ENCODE results near the gene SUCLG2. TPM values are rescaled to one million over a fixed set of nuclear protein-coding genes. Genes with fewer than 3 reads are reported as not detected.
A peak's percentile ranks its signal among the peaks of the same experiment; 100 is the strongest.

Gene SUCLG2
- total RNA-seq, 2 experiments from 2014 or later, result 60.0 to 63.1 TPM

- no peak overlapping the region for H3K4me3 Mint-ChIP-seq
- ChIA-PET CTCF (interaction anchor here (0.8 to 1.2 kb wide), 2 partner anchors 11 to 13 kb away, joined by 3 to 5 read pairs; no protein-coding TSS in a partner anchor), POLR2A (no interaction called here)
- peaks cover 43% of the 10 kb centered on the region for H3K36me3 Mint-ChIP-seq (ENCODE audit: low read depth)
- no peaks in the 10 kb centered on the region for H3K9me3 Mint-ChIP-seq
- no peak overlapping the region for H3K27ac Mint-ChIP-seq
- no peaks in the 10 kb centered on the region for H3K4me1 Mint-ChIP-seq
- DNase-seq, result no peak
- no peaks in the 10 kb centered on the region for H3K27me3 Mint-ChIP-seq
Measured at GRCh38 chr3:67507584-67507983, 146.8 kb downstream of the SUCLG2 start.

GRCh38 chr3:67500709-67501108 is 153.7 kb downstream of the SUCLG2 start:
- DNase-seq, result no peak
- ChIA-PET POLR2A (no interaction called here), CTCF (interaction anchor here (1.4 kb wide), 1 partner anchor 30 kb away, joined by 3 read pairs; no protein-coding TSS in a partner anchor)
- Mint-ChIP-seq H3K36me3 (ENCODE audit: low read depth) (peaks cover 32% of the 10 kb centered on the region), H3K27me3 (no peaks in the 10 kb centered on the region), H3K27ac (no peak overlapping the region), H3K9me3 (no peaks in the 10 kb centered on the region), H3K4me3 (no peak overlapping the region), H3K4me1 (no peaks in the 10 kb centered on the region)

GRCh38 chr3:67497746-67498145 is 156.7 kb downstream of the SUCLG2 start:
- no peak overlapping the region for H3K4me3 Mint-ChIP-seq
- no peaks in the 10 kb centered on the region for H3K27me3 Mint-ChIP-seq
- no peaks in the 10 kb centered on the region for H3K4me1 Mint-ChIP-seq
- ChIA-PET CTCF (no interaction called here), POLR2A (no interaction called here)
- no peak for DNase-seq
- H3K9me3 Mint-ChIP-seq, result no peaks in the 10 kb centered on the region
- no peak overlapping the region for H3K27ac Mint-ChIP-seq
- peaks cover 39% of the 10 kb centered on the region for H3K36me3 Mint-ChIP-seq (ENCODE audit: low read depth)

GRCh38 chr3:67495751-67496150 is 158.7 kb downstream of the SUCLG2 start:
- no peak overlapping the region for H3K27ac Mint-ChIP-seq
- H3K27me3 Mint-ChIP-seq, result no peaks in the 10 kb centered on the region
- peaks cover 2% of the 10 kb centered on the region for H3K4me1 Mint-ChIP-seq
- H3K4me3 Mint-ChIP-seq, result no peak overlapping the region
- CTCF ChIA-PET, result interaction anchor here (1.8 kb wide), 1 partner anchor 11 kb away, joined by 5 read pairs; no protein-coding TSS in a partner anchor
- DNase-seq, result no peak
- H3K9me3 Mint-ChIP-seq, result no peaks in the 10 kb centered on the region
- POLR2A ChIA-PET, result no interaction called here
- H3K36me3 Mint-ChIP-seq (ENCODE audit: low read depth), result peaks cover 46% of the 10 kb centered on the region

- no peaks in the 10 kb centered on the region for H3K27me3 Mint-ChIP-seq
- peaks cover 18% of the 10 kb centered on the region for H3K4me1 Mint-ChIP-seq
- H3K9me3 Mint-ChIP-seq, result no peaks in the 10 kb centered on the region
- no peak overlapping the region for H3K27ac Mint-ChIP-seq
- DNase-seq, result no peak
- peaks cover 62% of the 10 kb centered on the region for H3K36me3 Mint-ChIP-seq (ENCODE audit: low read depth)
- POLR2A ChIA-PET, result no interaction called here
- CTCF ChIA-PET, result no interaction called here
- H3K4me3 Mint-ChIP-seq, result no peak overlapping the region
Measured at GRCh38 chr3:67493808-67494207, 160.6 kb downstream of the SUCLG2 start.

- ChIA-PET POLR2A (no interaction called here), CTCF (no interaction called here)
- DNase-seq, result no peak
- H3K27me3 Mint-ChIP-seq, result no peaks in the 10 kb centered on the region
- H3K4me3 Mint-ChIP-seq, result no peak overlapping the region
- peaks cover 52% of the 10 kb centered on the region for H3K36me3 Mint-ChIP-seq (ENCODE audit: low read depth)
- peak overlapping the region; percentile 9 for H3K27ac Mint-ChIP-seq
- peaks cover 19% of the 10 kb centered on the region for H3K4me1 Mint-ChIP-seq
- H3K9me3 Mint-ChIP-seq, result no peaks in the 10 kb centered on the region
Measured at GRCh38 chr3:67490658-67491057, 163.8 kb downstream of the SUCLG2 start.

- CTCF ChIA-PET, result no interaction called here
- H3K27ac Mint-ChIP-seq, result peak overlapping the region; percentile 69
- DNase-seq, result no peak
- H3K4me3 Mint-ChIP-seq, result no peak overlapping the region
- H3K36me3 Mint-ChIP-seq (ENCODE audit: low read depth), result peaks cover 46% of the 10 kb centered on the region
- no peaks in the 10 kb centered on the region for H3K27me3 Mint-ChIP-seq
- POLR2A ChIA-PET, result no interaction called here
- no peaks in the 10 kb centered on the region for H3K9me3 Mint-ChIP-seq
- peaks cover 20% of the 10 kb centered on the region for H3K4me1 Mint-ChIP-seq
Measured at GRCh38 chr3:67489816-67490215, 164.6 kb downstream of the SUCLG2 start.

- Mint-ChIP-seq H3K4me3 (no peak overlapping the region), H3K27me3 (no peaks in the 10 kb centered on the region), H3K27ac (no peak overlapping the region), H3K4me1 (peaks cover 36% of the 10 kb centered on the region), H3K9me3 (peaks cover 5% of the 10 kb centered on the region), H3K36me3 (ENCODE audit: low read depth) (peaks cover 51% of the 10 kb centered on the region)
- ChIA-PET POLR2A (no interaction called here), CTCF (no interaction called here)
- no peak for DNase-seq
Measured at GRCh38 chr3:67487564-67488114, 166.8 kb downstream of the SUCLG2 start.

- Mint-ChIP-seq H3K9me3 (peaks cover 5% of the 10 kb centered on the region), H3K27me3 (no peaks in the 10 kb centered on the region), H3K4me3 (no peak overlapping the region), H3K36me3 (ENCODE audit: low read depth) (peaks cover 51% of the 10 kb centered on the region), H3K27ac (no peak overlapping the region), H3K4me1 (peaks cover 34% of the 10 kb centered on the region)
- ChIA-PET POLR2A (no interaction called here), CTCF (no interaction called here)
- no peak for DNase-seq
Measured at GRCh38 chr3:67486883-67487282, 167.5 kb downstream of the SUCLG2 start.

GRCh38 chr3:67484085-67484484 is 170.3 kb downstream of the SUCLG2 start:
- Mint-ChIP-seq H3K27ac (peak overlapping the region; percentile 47), H3K36me3 (ENCODE audit: low read depth) (peaks cover 32% of the 10 kb centered on the region), H3K4me1 (peaks cover 20% of the 10 kb centered on the region), H3K4me3 (no peak overlapping the region), H3K27me3 (no peaks in the 10 kb centered on the region), H3K9me3 (peaks cover 5% of the 10 kb centered on the region)
- ChIA-PET CTCF (no interaction called here), POLR2A (no interaction called here)
- DNase-seq, result no peak

GRCh38 chr3:67481126-67481525 is 173.3 kb downstream of the SUCLG2 start:
- DNase-seq, result no peak
- Mint-ChIP-seq H3K4me3 (no peak overlapping the region), H3K27ac (no peak overlapping the region), H3K4me1 (peaks cover 17% of the 10 kb centered on the region), H3K36me3 (ENCODE audit: low read depth) (peaks cover 41% of the 10 kb centered on the region), H3K27me3 (no peaks in the 10 kb centered on the region), H3K9me3 (peaks cover 5% of the 10 kb centered on the region)
- ChIA-PET POLR2A (no interaction called here), CTCF (interaction anchor here (0.7 to 2.0 kb wide), 2 partner anchors 21 to 1888 kb away, joined by 4 to 5 read pairs; no protein-coding TSS in a partner anchor)

GRCh38 chr3:67478423-67478822 is 176.0 kb downstream of the SUCLG2 start:
- ChIA-PET CTCF (no interaction called here), POLR2A (no interaction called here)
- Mint-ChIP-seq H3K9me3 (peaks cover 2% of the 10 kb centered on the region), H3K4me3 (no peak overlapping the region), H3K27me3 (no peaks in the 10 kb centered on the region), H3K4me1 (peaks cover 2% of the 10 kb centered on the region), H3K36me3 (ENCODE audit: low read depth) (peaks cover 31% of the 10 kb centered on the region), H3K27ac (no peak overlapping the region)
- DNase-seq, result no peak

GRCh38 chr3:67474311-67474710 is 180.1 kb downstream of the SUCLG2 start:
- no peaks in the 10 kb centered on the region for H3K9me3 Mint-ChIP-seq
- no peak for DNase-seq
- no peak overlapping the region for H3K4me3 Mint-ChIP-seq
- no peaks in the 10 kb centered on the region for H3K27me3 Mint-ChIP-seq
- ChIA-PET CTCF (interaction anchor here (1.2 kb wide), 1 partner anchor 9 kb away, joined by 3 read pairs; no protein-coding TSS in a partner anchor), POLR2A (no interaction called here)
- H3K36me3 Mint-ChIP-seq (ENCODE audit: low read depth), result peaks cover 27% of the 10 kb centered on the region
- no peak overlapping the region for H3K27ac Mint-ChIP-seq
- H3K4me1 Mint-ChIP-seq, result no peaks in the 10 kb centered on the region

- Mint-ChIP-seq H3K9me3 (no peaks in the 10 kb centered on the region), H3K27ac (no peak overlapping the region), H3K4me1 (no peaks in the 10 kb centered on the region), H3K4me3 (no peak overlapping the region), H3K27me3 (no peaks in the 10 kb centered on the region), H3K36me3 (ENCODE audit: low read depth) (peaks cover 32% of the 10 kb centered on the region)
- POLR2A ChIA-PET, result no interaction called here
- CTCF ChIA-PET, result interaction anchor here (0.6 to 1.1 kb wide), 2 partner anchors 59 to 746 kb away, joined by 3 to 4 read pairs; no protein-coding TSS in a partner anchor
- no peak for DNase-seq
Measured at GRCh38 chr3:67472674-67473201, 181.7 kb downstream of the SUCLG2 start.
